OCI-LY3 (cell line): Measurements from ENCODE around the gene TMEM41B.
A peak's percentile ranks its signal among the peaks of the same experiment; 100 is the strongest.
"Not testable (repeated sequence)": the region's sequence is repeated elsewhere in the genome, so short reads cannot be mapped to it uniquely, and the experiment has no call there.

ENCODE experiments used
- H2AFZ ChIP-seq: fragments of 200-600, 300-600 bp; shearing (Covaris generic); 2 replicates; pipeline ENCODE4 v1.6.0; 2014; ENCODE audit warnings: antibody characterized with exemption, low read depth, low read length
- H3K27ac ChIP-seq: fragments of 200-600, 300-600 bp; sonication (generic); 2 replicates; pipeline ENCODE4 v1.5.1; 2014; ENCODE audit warnings: mild to moderate bottlenecking, low read length, moderate library complexity, mixed read lengths
- H3K27me3 ChIP-seq: fragments of 200-600, 300-600 bp; sonication (generic); 2 replicates; pipeline ENCODE4 v1.6.1; 2014; ENCODE audit warnings: low read depth, low read length, mixed read lengths
- H3K36me3 ChIP-seq: fragments of 200-600, 300-600 bp; sonication (generic); replicated peaks from 2 replicates; pipeline ENCODE3; 2014; ENCODE audit warnings: low read depth, low read length, mixed read lengths
- H3K4me1 ChIP-seq: fragments of 300-600, 200-600 bp; sonication (generic); 2 replicates; pipeline ENCODE4 v1.6.1; 2014; ENCODE audit warnings: low read length, mixed read lengths
- H3K4me2 ChIP-seq: fragments of 200-600, 300-600 bp; sonication (generic); 2 replicates; pipeline ENCODE4 v1.6.1; 2014; ENCODE audit warnings: low read length, mixed read lengths
- H3K4me3 ChIP-seq: fragments of 300-600, 200-600 bp; sonication (generic); 2 replicates; pipeline ENCODE4 v1.5.1; 2014; ENCODE audit warnings: antibody characterized with exemption, mild to moderate bottlenecking, low read length, moderate library complexity
- H3K79me2 ChIP-seq: fragments of 300-600, 200-600 bp; shearing (Covaris generic); 2 replicates; pipeline ENCODE4 v1.6.1; 2014; ENCODE audit warnings: mild to moderate bottlenecking, low read length, mixed read lengths
- H3K9ac ChIP-seq: fragments of 300-600, 200-600 bp; shearing (Covaris generic); 2 replicates; pipeline ENCODE4 v1.6.0; 2014; ENCODE audit warnings: mild to moderate bottlenecking, low read length, moderate library complexity
- H3K9me3 ChIP-seq: fragments of 200-600, 300-600 bp; shearing (Covaris generic); 2 replicates; pipeline ENCODE4 v1.6.1; 2014; ENCODE audit warnings: low read length, mixed read lengths; ENCODE audit not compliant: insufficient read depth
- H4K20me1 ChIP-seq: fragments of 200-600, 300-600 bp; sonication (generic); 2 replicates; pipeline ENCODE4 v1.6.1; 2016; ENCODE audit warnings: low read length, mixed read lengths; ENCODE audit not compliant: insufficient read depth
- CTCF ChIP-seq: fragments of 200-600, 300-600 bp; sonication (generic); IDR thresholded peaks from 2 replicates; pipeline ENCODE4 v1.5.1; 2014; ENCODE audit warnings: antibody characterized with exemption, low read length, low read depth
- EZH2phosphoT487 ChIP-seq: fragments of 200-600 bp; shearing (Covaris generic); IDR thresholded peaks from 2 replicates; pipeline ENCODE4 v1.6.1; 2018; ENCODE audit warnings: antibody characterized with exemption, mixed run types, low read depth

TMEM41B gene

DNA sequence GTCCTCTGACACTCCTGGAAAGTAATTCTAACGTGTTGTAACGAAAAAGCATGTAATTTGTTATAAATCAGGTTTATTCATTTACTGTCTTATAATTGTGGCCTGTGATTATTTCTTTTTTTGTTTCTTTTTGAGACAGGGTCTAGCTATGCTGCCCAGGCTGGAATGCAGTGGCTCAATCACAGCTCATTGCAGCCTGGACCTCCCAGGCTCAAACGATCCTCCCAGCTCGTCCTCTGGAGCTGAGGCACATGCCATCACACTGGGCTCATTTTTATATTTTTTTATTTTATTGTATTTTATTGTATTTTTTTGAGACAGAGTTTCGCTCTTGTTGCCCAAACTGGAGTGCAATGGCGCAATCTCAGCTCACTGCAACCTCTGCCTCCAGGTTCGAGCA lies 65.1 kb downstream of the TMEM41B start:
- Histone ChIP-seq H4K20me1 (peaks cover 60% of the 10 kb centered on the region), H2AFZ (no peak overlapping the region), H3K79me2 (peaks cover 73% of the 10 kb centered on the region), H3K4me3 (no peak overlapping the region), H3K9ac (no peak overlapping the region), H3K27me3 (no peaks in the 10 kb centered on the region), H3K27ac (no peak overlapping the region), H3K4me2 (no peak overlapping the region), H3K4me1 (peaks cover 27% of the 10 kb centered on the region), H3K36me3 (peaks cover under 1% of the 10 kb centered on the region), H3K9me3 (no peaks in the 10 kb centered on the region)
- no peak for TF ChIP-seq EZH2phosphoT487
- TF ChIP-seq CTCF, result no peak

DNA sequence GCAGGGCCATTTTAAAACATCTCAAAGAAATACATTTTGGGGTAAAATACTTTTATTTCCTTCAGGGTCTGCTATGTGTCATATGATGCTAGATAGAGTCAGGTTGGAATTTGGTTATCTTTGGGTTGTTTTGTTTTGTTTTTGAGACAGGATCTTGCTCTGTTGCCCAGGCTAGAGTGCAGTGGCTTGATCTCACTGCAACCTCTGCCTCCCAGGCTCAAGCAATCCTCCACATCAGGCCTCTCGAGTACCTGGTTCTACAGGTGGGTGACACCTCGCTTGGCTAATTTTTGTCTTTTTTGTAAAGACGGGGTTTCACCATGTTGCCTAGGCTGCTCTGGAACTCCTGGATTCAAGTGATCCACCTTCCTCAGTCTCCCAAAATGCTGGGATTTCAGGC lies 66.5 kb downstream of the TMEM41B start:
- Histone ChIP-seq H3K9me3 (no peaks in the 10 kb centered on the region), H2AFZ (no peak overlapping the region), H3K36me3 (no peaks in the 10 kb centered on the region), H3K4me2 (no peak overlapping the region), H3K4me3 (no peak overlapping the region), H3K79me2 (peaks cover 75% of the 10 kb centered on the region), H4K20me1 (peaks cover 55% of the 10 kb centered on the region), H3K27ac (no peak overlapping the region), H3K9ac (no peak overlapping the region), H3K27me3 (no peaks in the 10 kb centered on the region), H3K4me1 (peaks cover 27% of the 10 kb centered on the region)
- no peak for TF ChIP-seq EZH2phosphoT487
- TF ChIP-seq CTCF, result no peak

GRCh38 chr11:9236242-9236641 lies 78.2 kb downstream of the TMEM41B start:
- Histone ChIP-seq H3K4me1 (peaks cover 14% of the 10 kb centered on the region), H4K20me1 (peaks cover 43% of the 10 kb centered on the region), H3K79me2 (peaks cover 75% of the 10 kb centered on the region)
- H3K27me3 ChIP-seq, H2AFZ ChIP-seq, H3K9me3 ChIP-seq, H3K4me3 ChIP-seq, H3K4me2 ChIP-seq, H3K9ac ChIP-seq, H3K36me3 ChIP-seq, H3K27ac ChIP-seq: not testable (repeated sequence)

- no peak overlapping the region for H2AFZ ChIP-seq
- no peaks in the 10 kb centered on the region for H3K9me3 ChIP-seq
- H3K4me1 ChIP-seq, result peaks cover 8% of the 10 kb centered on the region
- H3K27ac ChIP-seq, result no peak overlapping the region
- no peaks in the 10 kb centered on the region for H3K27me3 ChIP-seq
- peaks cover 5% of the 10 kb centered on the region for H3K36me3 ChIP-seq
- H4K20me1 ChIP-seq, result peaks cover 59% of the 10 kb centered on the region
- H3K9ac ChIP-seq, result no peak overlapping the region
- H3K4me2 ChIP-seq, result no peak overlapping the region
- no peak overlapping the region for H3K4me3 ChIP-seq
- H3K79me2 ChIP-seq, result peaks cover 82% of the 10 kb centered on the region
- TF ChIP-seq EZH2phosphoT487 (no peak), CTCF (no peak)
Measured at GRCh38 chr11:9232482-9232881, 81.9 kb downstream of the TMEM41B start.

GRCh38 chr11:9231848-9232177 lies 82.6 kb downstream of the TMEM41B start:
- Histone ChIP-seq H3K27ac (no peak overlapping the region), H4K20me1 (peaks cover 62% of the 10 kb centered on the region), H3K79me2 (peaks cover 80% of the 10 kb centered on the region)

More at GRCh38 chr11:9231848-9232177, 82.6 kb downstream of the TMEM41B start:
- Histone ChIP-seq H2AFZ (no peak overlapping the region), H3K4me3 (no peak overlapping the region), H3K27me3 (no peaks in the 10 kb centered on the region), H3K36me3 (peaks cover 5% of the 10 kb centered on the region), H3K4me2 (0 out of 2 replicates have a peak overlapping the region, but pooled peaks have one; percentile 3), H3K4me1 (peaks cover 8% of the 10 kb centered on the region), H3K9ac (no peak overlapping the region), H3K9me3 (no peaks in the 10 kb centered on the region)
- no peak for TF ChIP-seq EZH2phosphoT487
